HG03521 (cell line): ENCODE data around the gene TRPM2.

Source experiments
- ATAC-seq: cut with Tn5 transposase; IDR thresholded peaks from one replicate; pipeline ENCODE4 v1.9.1; 2021; ENCODE audit warnings: mild to moderate bottlenecking, moderate library complexity; ENCODE audit not compliant: unreplicated experiment

The TRPM2 gene

DNA sequence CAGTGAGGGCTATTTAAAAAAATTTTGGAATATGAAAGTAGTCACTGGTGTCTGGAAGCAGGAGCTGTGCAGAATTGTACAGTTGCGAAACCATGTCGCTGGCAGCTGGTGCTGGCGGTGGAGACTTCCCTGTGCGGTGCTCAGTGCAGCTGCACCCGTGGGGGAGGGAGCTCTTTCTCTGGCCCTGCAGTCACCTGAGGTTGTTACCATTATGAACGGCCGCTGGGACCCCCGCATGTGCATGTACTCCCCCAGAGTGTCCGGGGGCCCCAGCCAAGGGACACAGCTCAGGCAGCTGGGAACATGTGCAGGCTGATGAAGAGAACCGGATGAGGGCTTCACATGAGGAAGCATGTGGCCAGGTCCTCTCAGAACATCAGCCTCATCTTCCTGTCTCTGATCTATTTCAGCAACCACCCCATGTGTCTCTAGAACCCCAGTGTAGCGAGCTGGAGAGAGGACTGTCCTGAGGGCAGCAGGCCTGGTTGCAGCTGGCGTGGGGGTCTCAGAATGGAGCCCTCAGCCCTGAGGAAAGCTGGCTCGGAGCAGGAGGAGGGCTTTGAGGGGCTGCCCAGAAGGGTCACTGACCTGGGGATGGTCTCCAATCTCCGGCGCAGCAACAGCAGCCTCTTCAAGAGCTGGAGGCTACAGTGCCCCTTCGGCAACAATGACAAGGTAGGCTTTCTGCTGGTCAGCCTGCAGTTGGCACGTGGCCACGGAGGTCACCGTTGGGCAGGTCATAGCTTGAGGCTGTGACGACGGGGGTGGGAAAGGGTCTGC, at the start of gene TRPM2:
TSS of gene TRPM2 (plus strand) at position 431 of the 780 bp plus-strand sequence. CDS start at position 511, 80 bp downstream.
- no peak for ATAC-seq

DNA sequence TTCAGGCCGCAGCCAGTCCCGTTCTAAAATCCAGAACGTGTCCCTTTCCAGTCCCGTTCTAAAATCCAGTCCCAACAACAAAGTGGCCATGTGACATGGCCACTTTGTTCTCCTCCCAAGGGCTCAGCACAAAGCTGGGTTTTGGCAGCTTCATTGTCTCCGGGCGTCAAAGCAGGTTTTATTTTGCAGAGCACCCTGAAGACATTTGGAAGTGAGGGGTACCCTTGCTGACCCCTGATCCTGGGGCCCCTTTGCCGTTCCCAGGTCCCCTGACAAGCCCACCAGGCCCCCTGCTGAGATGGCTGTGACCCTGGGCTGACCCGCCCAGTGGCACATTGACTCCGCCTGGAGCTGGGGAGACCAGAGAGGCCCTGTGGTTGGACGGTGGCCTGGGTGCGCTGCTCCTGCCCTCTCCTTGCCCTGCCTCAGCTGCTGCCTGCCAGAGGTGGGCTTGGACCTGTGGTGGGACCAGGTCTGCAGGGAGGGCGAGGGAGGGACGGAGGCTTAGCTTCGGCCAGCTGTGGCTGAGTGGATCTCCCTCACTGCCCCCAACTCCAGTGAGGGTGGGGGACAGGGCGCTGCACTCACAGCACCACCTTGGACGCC, 49.3 kb upstream of the TRPM2 start:
- no peak for ATAC-seq

DNA sequence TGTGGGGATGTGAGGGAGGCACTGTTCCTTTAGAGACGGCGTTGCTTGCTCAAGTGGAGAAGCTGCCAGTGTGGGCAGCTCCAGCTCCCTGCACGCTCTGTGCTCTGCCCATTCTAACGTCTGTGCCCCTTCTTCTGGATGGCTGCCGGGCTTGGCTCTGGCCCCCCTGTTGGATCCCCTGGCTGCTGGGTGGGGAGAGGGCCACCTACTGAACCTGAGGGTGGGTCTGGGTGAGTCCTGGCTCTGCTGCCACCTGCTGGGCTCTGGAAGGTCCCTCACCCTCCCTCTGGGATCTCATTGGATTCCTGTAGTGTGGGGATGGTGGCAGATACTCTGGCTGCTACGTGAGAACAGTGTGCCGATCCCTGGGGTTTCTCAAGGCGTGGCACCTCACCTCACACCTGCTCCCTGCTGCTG, 48.5 kb upstream of the TRPM2 start:
- ATAC-seq: no peak

DNA sequence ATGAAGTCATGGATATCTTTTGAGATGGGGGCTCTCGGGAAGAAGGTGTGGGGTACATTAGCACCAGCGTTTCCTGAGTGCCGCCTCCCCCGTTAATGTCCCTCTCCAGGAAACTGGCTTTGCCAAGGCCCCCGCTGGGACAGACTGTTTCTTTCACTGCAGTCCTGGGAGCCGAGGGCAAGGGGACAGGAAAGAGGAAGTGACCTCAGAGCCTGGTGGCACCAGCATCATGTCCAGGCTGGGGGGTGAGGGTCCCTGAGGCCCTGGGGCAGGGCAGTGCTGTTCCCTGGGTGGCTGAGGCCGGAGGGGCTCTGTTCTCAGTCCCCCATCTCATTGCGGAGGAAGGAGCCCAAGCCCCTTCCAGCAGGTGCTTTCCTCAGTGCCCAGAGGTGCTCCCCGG, 47.7 kb upstream of the TRPM2 start:
- ATAC-seq: no peak

DNA sequence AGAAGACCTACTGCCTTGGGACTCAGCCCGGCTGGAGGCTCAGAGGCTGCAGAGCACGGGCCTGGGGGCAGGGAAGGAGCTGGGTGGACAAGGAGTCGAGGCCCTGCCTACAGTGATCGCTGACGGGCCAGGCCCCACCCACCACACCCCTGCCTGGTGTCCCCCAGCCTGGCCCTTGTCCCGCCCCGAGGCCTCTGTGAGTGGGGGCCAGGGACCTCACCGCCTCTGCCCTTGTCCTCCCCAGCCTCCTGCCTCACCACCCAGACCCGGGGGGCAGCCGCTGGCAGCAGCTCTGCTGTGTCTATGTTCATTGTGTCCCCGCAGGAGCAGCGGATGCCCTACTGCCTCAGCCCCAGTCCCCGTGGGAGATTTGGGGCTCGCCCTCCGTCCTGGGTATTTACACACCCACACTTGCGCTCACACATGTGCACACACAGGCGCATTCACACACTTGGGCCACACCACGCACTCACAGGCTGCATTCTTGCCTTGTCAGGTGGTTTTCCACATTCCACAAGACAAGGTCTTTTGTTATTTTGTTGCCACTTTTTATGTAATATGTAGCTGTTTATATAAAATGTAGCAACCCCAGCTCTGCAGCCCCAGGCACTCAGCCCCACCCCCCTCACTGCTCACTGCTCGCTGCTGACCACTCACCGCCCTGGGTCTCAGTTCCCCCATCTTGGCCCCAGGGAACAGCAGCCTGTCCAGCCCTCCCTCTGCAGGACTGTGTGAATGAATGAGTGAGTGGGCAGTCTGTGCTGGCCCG, 46.3 kb upstream of the TRPM2 start:
- ATAC-seq: no peak

DNA sequence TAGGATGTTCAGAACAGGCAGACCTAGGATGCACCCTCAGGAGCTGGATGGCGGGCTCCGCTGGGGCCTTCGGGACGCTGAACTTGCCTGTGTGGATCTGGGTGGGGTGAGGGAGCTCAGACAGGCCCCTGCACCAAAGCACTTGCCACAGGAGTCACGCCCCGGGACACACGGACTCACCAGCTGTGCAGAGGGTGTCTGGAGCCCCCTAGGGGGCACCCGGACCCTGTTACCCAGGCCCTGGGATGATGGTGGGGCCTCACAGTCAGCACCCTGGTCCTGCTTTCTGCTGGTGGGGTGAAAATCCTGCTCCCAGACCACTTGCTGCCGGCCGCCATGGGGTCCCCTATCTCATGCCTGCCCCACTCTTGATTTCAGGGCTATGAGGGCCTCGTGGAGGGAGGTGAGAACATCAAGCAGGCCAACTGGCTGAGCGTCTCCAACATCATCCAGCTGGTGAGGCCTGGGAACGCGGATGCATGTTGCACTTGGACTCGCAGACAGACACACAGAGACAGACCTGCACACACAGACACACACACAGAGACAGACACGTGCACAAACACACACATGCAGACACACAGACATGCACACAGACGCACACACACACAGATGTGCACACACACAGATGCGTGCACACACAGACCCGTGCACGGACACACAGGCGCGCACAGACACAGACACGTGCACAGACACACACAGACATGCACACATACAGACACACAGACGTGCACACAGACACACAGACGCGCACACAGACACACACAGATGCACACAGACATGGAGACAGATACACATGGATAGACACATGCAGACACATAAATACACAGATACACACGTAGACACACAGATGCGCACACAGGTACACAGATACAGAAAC, 42.6 kb upstream of the TRPM2 start:
- ATAC-seq: no peak

DNA sequence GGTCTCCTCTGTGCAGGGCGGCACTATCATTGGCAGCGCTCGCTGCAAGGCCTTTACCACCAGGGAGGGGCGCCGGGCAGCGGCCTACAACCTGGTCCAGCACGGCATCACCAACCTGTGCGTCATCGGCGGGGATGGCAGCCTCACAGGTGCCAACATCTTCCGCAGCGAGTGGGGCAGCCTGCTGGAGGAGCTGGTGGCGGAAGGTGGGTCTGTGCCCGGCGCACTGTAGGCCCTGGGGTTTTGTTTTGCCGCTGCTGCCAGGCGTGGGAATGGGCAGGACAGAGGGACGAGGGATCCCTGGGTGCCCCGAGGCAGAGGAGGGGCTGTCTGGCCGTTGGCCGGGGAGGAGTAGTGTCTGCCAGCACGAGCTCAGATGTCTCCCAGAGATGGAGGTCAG, 41.3 kb upstream of the TRPM2 start:
- no peak for ATAC-seq

DNA sequence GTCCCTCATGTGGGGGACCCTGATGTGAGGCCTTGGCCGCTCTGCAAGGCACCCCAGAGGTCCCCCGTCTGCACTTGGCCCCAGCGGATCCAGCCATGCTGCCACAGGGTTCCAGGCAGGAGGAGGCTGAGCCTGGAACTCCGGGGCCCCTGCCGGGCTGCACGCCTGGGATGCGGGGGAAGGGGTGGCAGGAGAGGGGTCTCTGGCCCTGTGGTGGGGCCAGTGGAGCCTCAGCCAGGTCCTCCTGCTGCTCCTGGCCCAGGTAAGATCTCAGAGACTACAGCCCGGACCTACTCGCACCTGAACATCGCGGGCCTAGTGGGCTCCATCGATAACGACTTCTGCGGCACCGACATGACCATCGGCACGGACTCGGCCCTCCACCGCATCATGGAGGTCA, 40.7 kb upstream of the TRPM2 start:
- ATAC-seq: no peak

DNA sequence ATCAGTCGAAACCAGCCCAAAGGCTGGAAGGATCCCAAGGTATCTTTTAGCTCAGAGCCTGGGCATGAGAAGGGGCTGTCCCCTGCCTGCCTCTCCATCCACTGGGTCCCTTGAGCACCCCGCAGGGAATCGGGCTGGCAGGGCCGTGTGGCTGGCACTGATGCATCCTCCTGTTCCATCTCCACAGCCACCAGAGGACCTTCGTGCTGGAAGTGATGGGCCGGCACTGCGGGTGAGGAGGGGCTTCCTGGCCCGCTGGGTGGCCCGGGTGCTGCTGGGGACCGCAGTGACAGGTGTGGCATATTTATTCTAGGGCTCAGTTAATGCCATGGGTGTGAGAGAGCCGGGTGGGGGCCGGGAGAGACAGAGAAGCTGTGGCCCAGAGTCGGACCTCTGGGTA, 40.0 kb upstream of the TRPM2 start:
- ATAC-seq: no peak

DNA sequence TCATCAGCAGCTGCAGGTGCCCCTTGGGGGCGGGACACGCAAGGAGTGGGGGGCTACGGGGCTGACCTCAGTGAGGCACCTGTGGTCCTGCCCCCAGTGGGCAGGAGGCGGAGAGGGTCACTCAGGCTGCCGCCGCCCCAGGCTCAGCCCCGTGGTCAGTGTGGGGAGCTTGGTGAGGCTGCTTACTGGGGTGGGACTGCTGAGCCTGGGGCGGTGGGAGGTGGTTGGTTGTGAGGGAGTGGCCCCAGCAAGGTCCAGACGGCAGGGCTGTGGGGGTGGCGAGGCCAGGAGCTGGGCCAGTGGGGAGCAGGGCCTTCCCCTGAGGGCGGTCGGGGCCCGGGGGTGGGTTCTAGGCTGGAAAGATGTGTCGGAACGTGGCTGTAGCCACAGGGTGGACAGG, 39.3 kb upstream of the TRPM2 start:
- ATAC-seq: no peak

DNA sequence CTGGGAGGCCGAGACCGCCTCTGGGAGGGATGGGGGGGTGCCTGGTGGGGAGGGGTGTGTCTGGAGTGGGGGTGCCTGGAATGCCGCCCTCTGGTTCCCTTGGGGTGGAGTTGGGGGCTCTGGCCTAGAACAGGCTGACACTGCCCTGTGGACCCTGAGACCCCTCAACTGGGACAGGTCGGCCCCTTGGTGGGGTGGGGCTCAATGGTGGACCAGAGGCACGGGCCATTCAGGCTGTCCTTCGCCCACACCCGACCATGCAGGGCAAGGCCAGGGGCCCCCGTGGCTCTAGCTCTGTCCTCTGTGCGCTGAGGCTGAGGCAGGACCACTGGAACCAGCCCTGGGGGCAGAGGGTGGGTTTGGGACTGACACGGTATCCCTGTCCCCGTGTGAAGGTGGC, 38.9 kb upstream of the TRPM2 start:
- ATAC-seq: no peak

DNA sequence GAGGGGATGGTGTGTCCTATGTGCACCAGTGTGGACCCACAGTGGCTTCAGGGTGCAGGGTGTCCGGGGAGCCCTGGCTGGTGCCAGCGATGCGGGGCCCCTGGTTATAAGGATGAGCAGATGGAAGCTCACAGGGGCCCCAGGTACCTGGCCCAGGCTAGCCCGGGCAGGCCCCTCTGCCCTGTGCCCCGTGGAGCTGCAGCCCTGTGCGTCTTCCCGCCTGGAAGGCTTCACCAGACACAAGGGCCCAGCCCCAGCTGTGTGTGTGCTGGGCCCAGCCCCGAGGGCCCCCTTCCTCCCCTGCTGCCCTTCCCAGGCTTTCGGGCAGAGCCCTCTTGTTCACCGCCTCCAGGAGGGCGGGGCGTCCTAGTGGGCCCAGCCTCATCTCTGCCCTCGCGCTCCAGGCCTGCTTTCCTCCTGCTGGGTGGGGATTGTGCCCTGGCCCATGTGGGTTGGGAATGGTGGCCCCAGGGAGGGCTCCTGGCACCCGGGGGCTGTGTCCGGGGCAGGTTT, 37.7 kb upstream of the TRPM2 start:
- ATAC-seq: no peak

DNA sequence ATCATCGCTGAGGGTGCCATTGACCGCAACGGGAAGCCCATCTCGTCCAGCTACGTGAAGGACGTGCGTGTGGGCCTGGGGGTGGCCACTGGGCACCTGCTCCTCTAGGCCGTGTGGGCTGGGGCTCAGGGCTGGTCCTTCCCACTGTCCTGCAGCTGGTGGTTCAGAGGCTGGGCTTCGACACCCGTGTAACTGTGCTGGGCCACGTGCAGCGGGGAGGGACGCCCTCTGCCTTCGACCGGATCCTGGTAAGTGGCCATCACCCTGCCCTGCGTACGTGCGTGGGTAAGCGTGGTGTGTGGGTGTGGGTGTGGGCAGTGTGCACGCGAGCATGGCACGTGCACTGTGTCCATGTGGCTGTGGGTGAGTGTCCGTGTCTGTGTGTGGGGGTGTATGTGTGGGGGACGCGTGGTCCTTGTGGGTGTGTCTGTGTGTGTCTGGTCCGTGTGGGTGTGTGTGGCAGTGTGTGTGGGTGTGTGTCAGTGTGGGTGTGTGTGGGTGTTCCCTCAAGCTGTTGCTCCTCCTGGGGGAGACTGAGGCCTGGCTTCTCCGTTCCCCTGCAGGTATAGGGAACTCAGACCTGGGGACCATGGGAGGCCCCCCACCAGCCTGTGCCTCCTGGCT, 37.0 kb upstream of the TRPM2 start:
- ATAC-seq: no peak

DNA sequence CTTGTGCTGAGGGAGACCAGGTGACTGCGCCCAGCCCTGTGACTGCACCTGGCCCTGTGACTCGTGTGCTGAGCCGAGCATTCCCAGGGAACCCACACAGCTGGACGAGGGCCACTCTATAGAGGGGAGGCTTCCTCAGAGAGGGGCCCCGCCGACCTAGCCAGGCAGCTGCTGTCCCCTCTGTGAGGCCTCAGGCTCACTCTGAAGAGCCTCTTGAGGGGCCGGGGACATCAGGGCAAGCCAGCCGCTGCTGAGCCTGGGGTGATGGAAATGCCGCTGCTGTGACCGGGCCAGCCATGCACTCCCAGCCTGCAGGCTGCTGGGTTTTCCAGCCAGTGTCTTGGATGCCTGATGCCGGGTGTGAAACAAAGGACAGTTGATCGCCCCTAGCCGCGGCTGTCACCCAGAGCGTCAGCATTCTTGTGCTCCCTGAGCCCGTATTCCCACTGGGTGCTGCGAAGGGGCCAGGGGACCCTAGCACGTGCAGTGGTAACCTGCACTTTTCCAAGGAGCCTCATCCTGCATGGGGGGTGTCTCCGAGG, 36.1 kb upstream of the TRPM2 start:
- no peak for ATAC-seq

DNA sequence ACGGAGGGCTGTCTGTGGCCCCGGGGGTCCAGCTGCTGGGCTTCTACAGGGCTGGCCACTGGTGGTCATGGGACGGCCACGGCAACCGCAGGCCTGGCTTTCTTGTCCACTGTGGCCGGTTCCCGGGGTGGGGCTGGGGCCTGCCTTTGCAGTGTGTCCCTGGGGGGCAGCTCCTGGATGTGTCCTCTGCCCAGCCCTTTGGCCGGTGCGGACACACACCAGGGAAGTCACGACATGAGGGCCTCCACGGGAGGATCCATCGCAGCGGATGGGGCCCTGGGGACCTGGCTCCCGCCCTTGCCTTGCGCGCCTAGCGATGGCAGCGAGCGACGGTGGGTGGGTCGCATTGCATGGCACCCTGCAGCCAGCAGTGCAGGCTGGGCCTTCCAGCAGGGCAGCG, 35.5 kb upstream of the TRPM2 start:
- no peak for ATAC-seq

DNA sequence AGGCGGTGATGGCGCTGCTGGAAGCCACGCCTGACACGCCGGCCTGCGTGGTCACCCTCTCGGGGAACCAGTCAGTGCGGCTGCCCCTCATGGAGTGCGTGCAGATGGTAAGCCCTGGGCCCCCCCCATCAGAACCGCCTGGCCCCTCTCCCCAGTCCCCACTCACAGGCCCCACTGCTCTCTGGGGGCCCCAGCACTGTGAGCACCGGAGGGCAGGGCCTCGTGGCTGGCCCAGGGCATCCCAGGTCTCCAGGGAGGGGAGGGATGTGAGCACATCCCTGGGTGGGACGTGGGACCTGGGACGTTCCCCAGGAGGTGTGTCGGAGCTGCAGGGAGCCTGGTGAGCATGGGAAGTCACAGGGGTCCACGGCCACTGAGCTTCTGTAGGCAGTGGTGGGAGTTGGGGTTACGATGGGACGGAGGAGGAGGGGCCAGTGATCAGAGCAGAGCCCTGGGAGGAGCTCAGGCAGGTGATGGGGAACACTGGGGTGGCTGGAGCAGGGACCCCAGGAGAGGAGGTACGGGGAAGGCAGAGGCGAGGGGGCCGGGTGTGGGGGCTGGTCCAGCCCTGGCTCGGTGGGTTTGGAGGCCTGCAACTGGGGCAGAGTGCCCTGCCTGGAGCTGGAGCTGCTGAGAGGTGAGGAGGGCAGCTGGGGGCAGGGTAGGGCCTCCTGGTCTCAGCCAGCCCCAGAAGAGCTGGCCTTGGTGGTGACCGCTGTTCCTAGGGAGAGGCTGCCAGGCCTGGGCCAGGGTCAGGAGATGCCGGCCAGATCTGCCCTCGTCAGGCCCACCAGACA, 34.7 kb upstream of the TRPM2 start:
- no peak for ATAC-seq

DNA sequence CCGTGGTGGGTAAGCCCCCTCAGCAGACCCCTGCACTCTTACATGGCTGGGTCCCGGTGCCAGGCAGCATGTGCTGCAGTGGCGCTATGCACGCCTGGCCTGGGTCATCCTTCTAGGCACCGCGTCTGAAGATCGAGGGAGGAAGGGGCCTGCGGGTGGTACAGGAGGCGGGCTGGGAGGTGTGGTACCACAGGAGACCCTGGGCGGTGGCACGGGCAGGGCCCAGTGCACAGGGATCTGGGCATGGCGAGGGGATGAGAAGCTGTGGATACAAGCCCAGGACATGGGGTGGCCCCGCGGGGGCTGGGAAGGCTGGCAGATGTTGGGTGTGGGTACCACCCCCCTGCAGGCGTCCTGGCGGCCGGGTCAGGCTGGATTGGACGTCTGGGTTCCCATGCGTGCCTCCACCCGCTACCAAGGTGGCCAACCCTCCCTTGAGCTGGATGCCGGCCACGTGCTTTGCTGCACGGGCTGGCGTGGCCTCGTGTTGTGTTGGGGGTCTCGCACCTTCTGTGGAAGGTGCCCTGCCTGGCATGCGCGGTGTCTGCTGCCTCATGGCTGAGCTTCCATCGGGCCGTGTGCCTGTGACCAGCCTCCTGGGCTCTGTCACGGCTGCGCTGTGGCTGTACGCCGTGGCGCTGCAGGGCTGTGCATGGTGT, 33.9 kb upstream of the TRPM2 start:
- ATAC-seq: no peak

DNA sequence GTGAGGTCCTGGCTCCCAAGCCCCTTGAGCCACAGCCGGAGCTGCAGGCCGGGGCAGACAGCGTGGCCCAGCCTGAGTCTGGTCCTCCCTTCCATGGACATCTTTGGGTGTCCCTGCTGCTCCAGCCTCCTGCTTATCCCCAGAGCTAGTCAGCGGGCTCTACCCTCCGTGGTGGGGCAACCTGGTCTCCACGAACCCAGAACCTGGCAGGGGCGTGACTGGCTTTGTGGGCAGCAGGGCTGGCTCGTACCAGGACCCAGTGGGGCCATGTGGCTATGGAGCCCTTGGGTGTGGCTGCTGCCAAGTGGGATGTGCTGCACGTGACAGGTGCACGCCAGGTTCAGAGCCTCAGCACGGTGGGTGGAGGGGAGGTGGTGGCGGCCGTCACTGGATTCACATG, 32.6 kb upstream of the TRPM2 start:
- no peak for ATAC-seq
